Measurements from ENCODE around the gene FLT3.

The FLT3 gene

GRCh38 chr13:27967736-27968315 lies 132.6 kb downstream of the FLT3 start:
- H3K9me3 ChIP-seq (ENCODE audit: control insufficient read depth, low read length), result no peaks in the 10 kb centered on the region
- H3K4me1 ChIP-seq, result no peaks in the 10 kb centered on the region
- H3K4me3 ChIP-seq (ENCODE audit: low read depth, low read length), result no peak overlapping the region
- H3K27ac ChIP-seq, result no peak overlapping the region
- H3K4me2 ChIP-seq (ENCODE audit: low read length), result no peak overlapping the region
- no peak overlapping the region for H2AFZ ChIP-seq
- H3K9ac ChIP-seq, result no peak overlapping the region
- peaks cover 20% of the 10 kb centered on the region for H3K27me3 ChIP-seq (ENCODE audit: control insufficient read depth, insufficient read depth, low read length)
- no peak for TF ChIP-seq CTCF (IDR thresholded peaks at IDR 0.05)
- H3K36me3 ChIP-seq (ENCODE audit: control insufficient read depth, insufficient read depth, low read length), result no peaks in the 10 kb centered on the region
- H3K79me2 ChIP-seq, result no peaks in the 10 kb centered on the region

- no peak overlapping the region for H3K4me3 ChIP-seq (ENCODE audit: low read depth, low read length)
- peaks cover 22% of the 10 kb centered on the region for H3K27me3 ChIP-seq (ENCODE audit: control insufficient read depth, insufficient read depth, low read length)
- no peak overlapping the region for H3K27ac ChIP-seq
- no peaks in the 10 kb centered on the region for H3K79me2 ChIP-seq
- H3K4me1 ChIP-seq, result no peaks in the 10 kb centered on the region
- H3K4me2 ChIP-seq (ENCODE audit: low read length), result no peak overlapping the region
- H2AFZ ChIP-seq, result no peak overlapping the region
- no peak for TF ChIP-seq CTCF (IDR thresholded peaks at IDR 0.05)
- no peaks in the 10 kb centered on the region for H3K9me3 ChIP-seq (ENCODE audit: control insufficient read depth, low read length)
- no peak overlapping the region for H3K9ac ChIP-seq
- H3K36me3 ChIP-seq (ENCODE audit: control insufficient read depth, insufficient read depth, low read length), result no peaks in the 10 kb centered on the region
Observed at GRCh38 chr13:27967203-27967735, 133.1 kb downstream of the FLT3 start.

- Histone ChIP-seq H3K27ac (no peak overlapping the region), H3K79me2 (no peaks in the 10 kb centered on the region), H3K4me3 (ENCODE audit: low read depth, low read length) (no peak overlapping the region), H2AFZ (no peak overlapping the region), H3K36me3 (ENCODE audit: control insufficient read depth, insufficient read depth, low read length) (no peaks in the 10 kb centered on the region), H3K4me2 (ENCODE audit: low read length) (no peak overlapping the region), H3K9me3 (ENCODE audit: control insufficient read depth, low read length) (no peaks in the 10 kb centered on the region), H3K9ac (no peak overlapping the region), H3K27me3 (ENCODE audit: control insufficient read depth, insufficient read depth, low read length) (peaks cover 21% of the 10 kb centered on the region), H3K4me1 (no peaks in the 10 kb centered on the region)
- TF ChIP-seq CTCF (IDR thresholded peaks at IDR 0.05), result no peak
Observed at GRCh38 chr13:27966641-27967202, 133.7 kb downstream of the FLT3 start.

- H3K27ac ChIP-seq, result no peak overlapping the region
- no peaks in the 10 kb centered on the region for H3K4me1 ChIP-seq
- peaks cover 22% of the 10 kb centered on the region for H3K27me3 ChIP-seq (ENCODE audit: control insufficient read depth, insufficient read depth, low read length)
- H3K4me3 ChIP-seq (ENCODE audit: low read depth, low read length), result no peak overlapping the region
- H3K9ac ChIP-seq, result no peak overlapping the region
- no peak overlapping the region for H3K4me2 ChIP-seq (ENCODE audit: low read length)
- no peak for TF ChIP-seq CTCF (IDR thresholded peaks at IDR 0.05)
- no peak overlapping the region for H2AFZ ChIP-seq
- H3K79me2 ChIP-seq, result no peaks in the 10 kb centered on the region
- H3K36me3 ChIP-seq (ENCODE audit: control insufficient read depth, insufficient read depth, low read length), result no peaks in the 10 kb centered on the region
- no peaks in the 10 kb centered on the region for H3K9me3 ChIP-seq (ENCODE audit: control insufficient read depth, low read length)
Observed at GRCh38 chr13:27965740-27966640, 134.4 kb downstream of the FLT3 start.
